Measurements from ENCODE around the gene RCCD1.

Gene RCCD1

DNA sequence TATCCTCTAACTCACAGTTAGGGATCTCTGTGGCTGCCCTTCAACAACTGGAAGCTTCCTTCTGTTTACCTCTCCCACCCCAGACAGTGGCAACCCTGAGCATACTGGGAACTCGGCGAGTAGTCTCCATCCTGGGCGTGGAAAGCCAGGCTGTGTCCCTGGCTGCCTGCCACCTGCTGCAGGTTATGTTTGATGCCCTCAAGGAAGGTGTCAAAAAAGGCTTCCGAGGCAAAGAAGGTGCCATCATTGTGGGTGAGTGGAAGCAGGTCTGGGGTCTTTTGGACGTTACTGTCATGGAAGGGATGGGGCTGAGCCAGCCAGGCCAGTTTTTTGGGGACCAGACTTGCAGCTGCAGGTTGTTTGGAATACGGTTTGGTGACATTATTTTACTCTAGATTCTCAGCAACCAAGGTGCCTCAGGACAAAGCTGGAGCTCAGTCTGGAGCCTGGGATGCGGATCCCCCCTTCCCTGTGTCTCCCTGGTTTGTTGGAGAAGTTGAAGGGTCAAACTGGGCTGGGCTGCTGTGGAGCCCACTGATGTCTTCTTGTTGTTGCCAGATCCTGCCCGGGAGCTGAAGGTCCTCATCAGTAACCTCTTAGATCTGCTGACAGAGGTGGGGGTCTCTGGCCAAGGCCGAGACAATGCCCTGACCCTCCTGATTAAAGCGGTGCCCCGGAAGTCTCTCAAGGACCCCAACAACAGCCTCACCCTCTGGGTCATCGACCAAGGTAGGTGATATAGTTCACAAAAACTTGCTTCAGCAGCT is 12.1 kb upstream of the RCCD1 start:
- FAIRE-seq (no peak), DNase-seq (ENCODE audit: insufficient read length, low spot score) (no peak)
- no peak for TF ChIP-seq POLR2A (IDR thresholded peaks at IDR 0.05; ENCODE audit: low read depth, low read length)

DNA sequence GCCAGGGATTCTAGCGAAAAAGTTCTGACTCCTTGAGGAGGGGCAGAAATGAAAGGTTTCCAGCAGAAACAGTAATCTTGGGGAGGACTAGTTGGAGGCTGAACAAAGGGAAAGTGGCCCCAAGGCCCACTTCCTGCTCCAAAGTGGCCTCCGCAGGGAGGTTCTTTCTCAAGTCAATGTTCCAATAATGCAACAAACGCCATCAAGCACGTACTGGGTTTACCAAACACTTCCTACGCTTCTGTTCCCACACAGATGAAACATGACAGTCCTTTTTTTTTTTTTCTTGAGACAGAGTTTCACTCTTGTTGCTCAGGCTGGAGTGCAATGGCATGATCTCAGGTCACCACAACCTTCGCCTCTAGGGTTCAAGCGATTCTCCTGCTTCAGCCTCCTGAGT is 9.6 kb upstream of the RCCD1 start:
- no peak for DNase-seq (ENCODE audit: insufficient read length, low spot score)
- no peak for TF ChIP-seq POLR2A (IDR thresholded peaks at IDR 0.05; ENCODE audit: low read depth, low read length)
- no peak for FAIRE-seq

DNA sequence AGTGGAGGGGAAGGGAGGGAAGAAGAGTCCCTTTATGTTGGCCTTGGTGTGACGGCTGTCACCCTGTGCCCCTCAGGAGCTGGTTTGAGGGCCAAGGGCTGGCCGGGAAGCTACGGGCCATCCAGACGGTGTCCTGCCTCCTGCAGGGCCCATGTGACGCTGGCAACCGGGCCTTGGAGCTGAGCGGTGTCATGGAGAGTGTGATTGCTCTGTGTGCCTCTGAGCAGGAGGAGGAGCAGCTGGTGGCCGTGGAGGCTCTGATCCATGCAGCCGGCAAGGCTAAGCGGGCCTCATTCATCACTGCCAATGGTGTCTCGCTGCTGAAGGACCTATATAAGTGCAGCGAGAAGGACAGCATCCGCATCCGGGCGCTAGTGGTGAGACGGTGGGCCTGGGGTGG is 8.1 kb upstream of the RCCD1 start:
- no peak for DNase-seq (ENCODE audit: insufficient read length, low spot score)
- FAIRE-seq = no peak
- no peak for TF ChIP-seq POLR2A (IDR thresholded peaks at IDR 0.05; ENCODE audit: low read depth, low read length)

DNA sequence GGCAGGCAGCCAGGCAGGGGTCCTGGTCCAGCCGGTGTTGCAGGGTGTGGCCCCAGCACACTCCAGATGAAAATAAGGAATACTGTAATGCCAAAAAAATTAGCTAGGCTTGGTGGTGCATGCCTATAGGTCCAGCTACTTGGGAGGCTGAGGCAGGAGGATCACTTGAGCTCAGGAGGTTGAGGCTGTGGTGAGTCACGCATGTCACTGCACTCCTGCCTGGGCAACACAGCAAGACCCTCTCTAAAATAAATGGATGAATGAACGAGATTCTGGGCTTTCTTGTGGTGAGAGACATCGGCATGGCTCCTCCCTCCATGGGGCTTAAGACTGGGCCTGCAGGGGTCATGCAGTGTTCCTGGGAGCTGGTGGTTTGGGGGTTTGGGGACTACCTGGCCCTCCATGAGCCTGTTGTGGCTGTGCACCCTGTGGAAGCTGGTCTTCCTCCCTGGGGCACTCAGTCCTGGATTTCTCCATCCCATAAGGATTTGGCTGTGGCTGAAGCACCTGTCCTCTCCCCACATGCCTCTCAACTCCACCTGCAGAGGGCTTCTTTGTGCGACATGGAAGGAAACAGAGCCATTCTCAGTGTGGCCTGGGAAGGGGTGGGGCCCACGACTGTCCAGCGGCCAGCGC is 7.6 kb upstream of the RCCD1 start:
- DNase-seq (ENCODE audit: insufficient read length, low spot score) (no peak), FAIRE-seq (no peak)
- TF ChIP-seq POLR2A (IDR thresholded peaks at IDR 0.05; ENCODE audit: low read depth, low read length) = no peak

DNA sequence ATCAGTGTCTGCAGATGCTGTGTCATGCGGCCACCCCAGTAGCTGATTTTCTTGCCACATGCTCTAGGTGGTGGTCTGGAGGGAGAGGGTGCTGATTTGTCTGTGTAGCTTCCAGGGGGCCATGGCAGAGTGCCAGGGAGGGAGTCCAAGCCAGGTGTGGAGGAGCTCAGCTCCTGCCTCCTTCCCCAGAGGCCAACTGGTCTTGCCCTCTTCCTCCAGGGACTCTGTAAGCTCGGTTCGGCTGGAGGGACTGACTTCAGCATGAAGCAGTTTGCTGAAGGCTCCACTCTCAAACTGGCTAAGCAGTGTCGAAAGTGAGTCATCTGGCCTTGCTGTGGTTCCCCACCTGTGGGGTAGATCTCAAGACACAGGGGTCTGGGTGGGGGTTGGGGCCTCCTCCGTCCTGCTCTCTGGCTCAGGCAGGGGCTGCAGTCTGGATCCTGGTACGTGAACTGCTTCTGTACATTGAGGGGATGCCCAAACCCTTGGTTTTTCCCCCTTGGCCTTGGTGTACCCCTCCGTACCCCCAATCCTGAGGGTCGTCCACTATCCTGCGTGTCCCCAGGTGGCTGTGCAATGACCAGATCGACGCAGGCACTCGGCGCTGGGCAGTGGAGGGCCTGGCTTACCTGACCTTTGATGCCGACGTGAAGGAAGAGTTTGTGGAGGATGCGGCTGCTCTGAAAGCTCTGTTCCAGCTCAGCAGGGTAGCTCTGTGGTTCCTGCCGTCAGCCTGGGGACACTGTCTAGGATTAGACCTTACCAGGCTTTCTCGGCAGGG is 6.9 kb upstream of the RCCD1 start:
- no peak for TF ChIP-seq POLR2A (IDR thresholded peaks at IDR 0.05; ENCODE audit: low read depth, low read length)
- no peak for FAIRE-seq
- no peak for DNase-seq (ENCODE audit: insufficient read length, low spot score)

DNA sequence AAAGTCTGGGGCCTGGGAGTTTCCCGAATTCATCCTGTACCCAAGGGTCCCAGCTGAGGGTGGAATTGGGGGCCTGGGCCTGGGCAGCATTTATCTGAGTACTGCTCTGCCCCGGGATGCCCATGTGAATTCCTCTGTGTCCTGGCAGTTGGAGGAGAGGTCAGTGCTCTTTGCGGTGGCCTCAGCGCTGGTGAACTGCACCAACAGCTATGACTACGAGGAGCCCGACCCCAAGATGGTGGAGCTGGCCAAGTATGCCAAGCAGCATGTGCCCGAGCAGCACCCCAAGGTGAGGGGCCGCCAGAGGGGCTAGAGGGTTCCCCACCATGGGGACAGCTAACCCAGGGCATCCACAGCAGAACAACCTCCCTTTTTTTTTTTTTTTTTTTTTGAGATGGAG is 6.2 kb upstream of the RCCD1 start:
- TF ChIP-seq POLR2A (IDR thresholded peaks at IDR 0.05; ENCODE audit: low read depth, low read length) = no peak
- no peak for DNase-seq (ENCODE audit: insufficient read length, low spot score)
- FAIRE-seq = no peak

DNA sequence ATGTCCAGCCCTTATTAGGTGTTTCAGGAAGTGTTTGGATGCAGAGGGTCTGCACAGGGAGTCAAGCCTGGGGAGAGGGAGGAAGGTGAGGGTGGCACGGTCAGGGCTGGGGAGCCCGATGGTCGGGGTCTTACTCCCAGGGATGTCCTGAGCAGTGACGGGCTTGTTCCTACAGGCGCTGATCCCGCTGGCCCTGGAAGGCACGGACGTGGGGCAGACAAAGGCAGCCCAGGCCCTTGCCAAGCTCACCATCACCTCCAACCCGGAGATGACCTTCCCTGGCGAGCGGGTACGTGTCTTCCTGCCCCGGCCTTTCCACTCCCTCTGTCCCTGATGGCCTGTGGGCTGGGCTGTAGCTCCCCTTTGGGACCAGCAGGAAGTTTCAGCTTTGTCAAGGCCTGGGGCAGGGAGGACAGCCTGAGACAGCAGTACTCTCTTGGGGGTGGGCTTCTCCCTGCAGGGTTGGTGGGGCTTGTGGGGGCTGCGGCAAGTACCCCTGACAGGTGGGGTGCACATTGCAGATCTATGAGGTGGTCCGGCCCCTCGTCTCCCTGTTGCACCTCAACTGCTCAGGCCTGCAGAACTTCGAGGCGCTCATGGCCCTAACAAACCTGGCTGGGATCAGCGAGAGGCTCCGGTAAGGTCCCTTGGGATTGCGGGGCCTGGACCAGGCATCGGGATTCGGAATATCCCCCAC is 4.6 kb upstream of the RCCD1 start:
- TF ChIP-seq POLR2A (IDR thresholded peaks at IDR 0.05; ENCODE audit: low read depth, low read length) = no peak
- no peak for DNase-seq (ENCODE audit: insufficient read length, low spot score)
- FAIRE-seq = no peak

DNA sequence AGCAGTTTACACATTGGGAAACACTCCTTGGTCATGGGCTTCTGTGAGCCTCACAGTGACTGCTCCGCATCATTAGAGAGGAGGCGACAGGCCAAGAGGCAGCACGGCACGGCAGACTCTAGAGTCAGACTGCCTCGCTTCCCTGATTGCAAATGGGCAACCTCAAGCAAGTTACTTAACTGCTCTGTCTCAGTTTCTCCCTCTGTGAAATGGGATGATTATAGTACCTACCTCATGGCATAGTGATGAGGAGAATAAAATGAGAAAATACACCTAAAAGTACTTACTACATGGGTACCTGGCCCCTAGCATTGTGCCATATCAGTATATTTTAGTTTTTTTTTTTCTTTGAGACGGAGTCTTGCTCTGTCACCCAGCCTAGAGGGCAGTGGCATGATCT is 4.0 kb upstream of the RCCD1 start:
- TF ChIP-seq POLR2A (IDR thresholded peaks at IDR 0.05; ENCODE audit: low read depth, low read length) = no peak
- no peak for FAIRE-seq
- DNase-seq (ENCODE audit: insufficient read length, low spot score) = no peak

DNA sequence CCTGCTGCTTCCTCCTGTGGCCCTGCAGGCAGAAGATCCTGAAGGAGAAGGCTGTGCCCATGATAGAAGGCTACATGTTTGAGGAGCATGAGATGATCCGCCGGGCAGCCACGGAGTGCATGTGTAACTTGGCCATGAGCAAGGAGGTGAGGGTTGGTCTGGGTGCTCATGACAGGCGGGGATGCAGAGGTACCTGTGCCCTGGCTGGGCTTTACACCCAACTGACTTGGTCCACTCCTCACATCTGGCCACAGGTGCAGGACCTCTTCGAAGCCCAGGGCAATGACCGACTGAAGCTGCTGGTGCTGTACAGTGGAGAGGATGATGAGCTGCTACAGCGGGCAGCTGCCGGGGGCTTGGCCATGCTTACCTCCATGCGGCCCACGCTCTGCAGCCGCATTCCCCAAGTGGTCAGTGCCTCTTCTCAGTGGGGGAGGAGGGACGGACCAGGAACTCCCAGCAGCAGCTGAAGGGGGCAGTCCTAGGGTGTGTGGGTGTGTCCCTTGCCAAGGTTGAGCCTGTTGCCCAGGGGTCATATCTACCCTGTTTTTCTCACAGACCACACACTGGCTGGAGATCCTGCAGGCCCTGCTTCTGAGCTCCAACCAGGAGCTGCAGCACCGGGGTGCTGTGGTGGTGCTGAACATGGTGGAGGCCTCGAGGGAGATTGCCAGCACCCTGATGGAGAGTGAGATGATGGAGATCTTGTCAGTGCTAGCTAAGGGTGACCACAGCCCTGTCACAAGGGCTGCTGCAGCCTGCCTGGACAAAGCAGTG is 1.6 kb upstream of the RCCD1 start:
- FAIRE-seq = no peak
- no peak for TF ChIP-seq POLR2A (IDR thresholded peaks at IDR 0.05; ENCODE audit: low read depth, low read length)
- DNase-seq (ENCODE audit: insufficient read length, low spot score) = no peak

DNA sequence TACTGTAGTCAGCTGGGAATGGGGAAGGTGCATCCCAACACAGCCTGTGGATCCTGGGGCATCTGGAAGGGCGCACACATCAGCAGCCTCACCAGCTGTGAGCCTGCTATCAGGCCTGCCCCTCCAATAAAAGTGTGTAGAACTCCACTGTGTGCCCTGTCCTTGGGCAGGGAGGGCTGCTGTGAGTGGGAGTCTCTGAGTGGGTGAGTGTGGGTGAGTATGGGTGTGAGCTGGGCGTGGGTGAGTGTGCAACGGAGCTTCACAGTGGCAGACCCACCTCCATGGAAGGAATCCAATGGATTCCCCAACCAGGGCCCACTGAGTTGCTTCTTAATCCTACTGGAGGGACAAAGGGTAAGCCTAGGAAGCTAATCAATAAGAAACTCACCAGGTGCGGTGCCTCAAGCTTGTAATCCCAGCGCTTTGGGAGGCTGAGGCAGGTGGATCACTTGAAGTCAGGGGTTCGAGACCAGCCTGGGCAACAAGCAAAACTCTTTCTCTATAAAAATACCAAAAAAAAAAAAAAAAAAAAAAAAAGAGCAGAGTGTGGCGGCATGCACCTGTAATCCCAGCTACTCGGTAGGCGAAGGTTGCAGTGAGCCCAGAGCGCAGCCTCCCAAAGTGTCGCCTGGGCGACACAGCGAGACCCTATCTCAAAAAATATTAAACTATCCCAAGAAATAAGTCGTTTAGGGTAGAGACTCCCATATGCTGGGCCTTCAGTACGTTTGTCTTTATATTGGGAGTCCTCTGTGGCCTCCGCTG is 555 bp upstream of the RCCD1 start:
- DNase-seq (ENCODE audit: insufficient read length, low spot score) = no peak
- no peak for TF ChIP-seq POLR2A (IDR thresholded peaks at IDR 0.05; ENCODE audit: low read depth, low read length)
- no peak for FAIRE-seq

DNA sequence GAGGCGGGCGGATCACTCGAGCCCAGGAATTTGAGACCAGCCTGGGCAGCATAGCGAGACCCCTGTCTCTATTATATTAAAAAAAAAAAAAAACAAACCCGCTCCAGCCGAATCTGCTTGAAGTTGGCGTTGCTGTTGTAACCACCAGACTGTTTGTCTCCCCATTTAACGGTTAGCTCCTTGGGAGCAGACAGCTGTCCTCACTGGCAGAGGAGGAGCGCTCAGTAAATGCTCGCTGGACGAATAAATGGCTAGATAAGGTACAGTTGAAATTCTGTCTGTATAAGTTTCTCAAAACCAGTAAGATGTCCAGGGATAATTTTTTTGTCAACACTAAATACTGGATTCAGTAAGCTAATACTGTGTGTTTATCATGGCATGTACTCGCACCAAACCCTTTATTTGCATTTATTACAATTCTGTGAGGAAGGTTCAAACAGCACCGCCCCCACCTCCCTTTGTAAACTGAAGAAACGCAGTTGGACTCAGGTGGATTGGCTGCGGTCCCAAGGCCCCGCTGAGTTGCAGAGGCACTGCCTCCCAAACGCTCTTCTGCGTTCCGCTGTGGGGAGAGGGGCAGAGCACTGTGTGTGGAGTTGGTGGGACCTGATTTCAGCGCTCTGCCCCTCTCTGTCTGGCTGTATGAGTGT is 1.1 kb downstream of the RCCD1 start:
- TF ChIP-seq POLR2A (IDR thresholded peaks at IDR 0.05; ENCODE audit: low read depth, low read length) = no peak
- no peak for DNase-seq (ENCODE audit: insufficient read length, low spot score)
- FAIRE-seq = no peak

DNA sequence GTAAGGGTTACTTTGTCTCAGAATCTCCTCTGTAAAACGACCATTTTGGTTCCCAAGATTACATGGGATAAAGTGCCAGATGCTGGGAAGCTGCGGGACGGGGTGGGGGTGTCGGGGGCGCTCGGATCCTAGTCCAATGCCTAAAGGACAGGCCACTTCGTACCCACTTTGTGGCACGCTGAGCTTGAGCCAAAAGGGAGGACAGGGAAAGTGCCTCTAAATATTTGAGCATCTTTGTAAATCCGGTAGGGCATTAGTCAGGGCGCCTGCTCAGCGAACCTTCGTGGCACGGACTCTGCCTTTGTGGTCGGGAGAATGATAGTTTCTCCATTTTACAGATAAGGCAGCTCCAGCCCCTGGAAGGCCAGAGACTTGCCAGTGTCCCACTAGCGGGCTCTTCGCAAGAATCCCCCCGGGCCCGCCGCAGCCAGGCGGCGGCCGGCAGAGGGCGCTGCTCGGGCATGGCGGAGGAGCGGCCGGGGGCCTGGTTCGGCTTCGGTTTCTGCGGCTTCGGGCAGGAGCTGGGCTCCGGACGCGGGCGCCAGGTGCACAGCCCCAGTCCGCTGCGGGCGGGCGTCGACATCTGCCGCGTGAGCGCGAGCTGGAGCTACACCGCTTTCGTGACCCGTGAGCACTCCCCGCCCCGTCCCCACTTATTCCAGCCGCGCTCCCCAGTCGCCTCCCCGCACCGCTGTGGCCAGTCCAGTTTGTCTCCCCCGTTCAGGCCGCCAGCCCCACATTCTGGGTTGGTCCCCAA is 1.8 kb downstream of the RCCD1 start:
- FAIRE-seq = no peak
- DNase-seq (ENCODE audit: insufficient read length, low spot score) = no peak
- no peak for TF ChIP-seq POLR2A (IDR thresholded peaks at IDR 0.05; ENCODE audit: low read depth, low read length)
